GM23248 (cell line): ENCODE data around the gene SCO2. TPM values are rescaled to one million over a fixed set of nuclear protein-coding genes. Genes with fewer than 3 reads are reported as not detected.
A peak's percentile ranks its signal among the peaks of the same experiment; 100 is the strongest.

Source experiments
- DNase-seq: peaks from one replicate; pipeline ENCODE4 v3.0.0-alpha.2; 2015
- H2AFZ ChIP-seq: fragments of 200-600 bp; sonication (generic); 2 replicates; pipeline ENCODE4 v1.6.1; 2016; ENCODE audit warnings: antibody characterized with exemption
- H3F3A ChIP-seq: fragments of 200-600 bp; sonication (generic); 2 replicates; pipeline ENCODE4 v1.6.1; 2016; ENCODE audit warnings: mild to moderate bottlenecking, antibody characterized with exemption, mixed run types; ENCODE audit not compliant: insufficient read depth
- H3K27ac ChIP-seq: fragments of 200-600 bp; sonication (generic); 2 replicates; pipeline ENCODE4 v1.5.1; 2016; ENCODE audit warnings: mild to moderate bottlenecking
- H3K27me3 ChIP-seq: fragments of 200-600 bp; sonication (generic); replicated peaks from 2 replicates; pipeline ENCODE4 v1.6.1; 2016; ENCODE audit warnings: mild to moderate bottlenecking; ENCODE audit not compliant: insufficient read depth
- H3K36me3 ChIP-seq: fragments of 200-600 bp; sonication (generic); 2 replicates; pipeline ENCODE4 v1.6.1; 2016; ENCODE audit warnings: low read depth, mild to moderate bottlenecking
- H3K4me1 ChIP-seq: fragments of 200-600 bp; sonication (generic); 2 replicates; pipeline ENCODE4 v1.6.1; 2016; ENCODE audit warnings: mild to moderate bottlenecking; ENCODE audit not compliant: insufficient read depth
- H3K4me2 ChIP-seq: fragments of 200-600 bp; sonication (generic); one replicate; pipeline ENCODE4 v1.6.1; 2016; ENCODE audit warnings: mild to moderate bottlenecking; ENCODE audit not compliant: unreplicated experiment
- H3K4me3 ChIP-seq: fragments of 200-600 bp; sonication (generic); 2 replicates; pipeline ENCODE4 v1.5.1; 2016; ENCODE audit warnings: mild to moderate bottlenecking
- H3K79me2 ChIP-seq: fragments of 200-600 bp; sonication (generic); 2 replicates; pipeline ENCODE4 v1.6.1; 2016; ENCODE audit warnings: mild to moderate bottlenecking; ENCODE audit not compliant: insufficient read depth
- H3K9ac ChIP-seq: fragments of 200-600 bp; sonication (generic); 2 replicates; pipeline ENCODE4 v1.6.1; 2016; ENCODE audit warnings: mild to moderate bottlenecking
- H3K9me2 ChIP-seq: fragments of 200-600 bp; sonication (generic); 2 replicates; pipeline ENCODE4 v1.6.1; 2016; ENCODE audit warnings: mixed run types, mild to moderate bottlenecking, moderate library complexity; ENCODE audit not compliant: insufficient read depth
- H3K9me3 ChIP-seq: fragments of 200-600 bp; sonication (generic); one replicate; pipeline ENCODE4 v1.6.1; 2017; ENCODE audit warnings: low read depth
- H4K20me1 ChIP-seq: fragments of 200-600 bp; sonication (generic); 2 replicates; pipeline ENCODE4 v1.6.0; 2016; ENCODE audit not compliant: insufficient read depth
- EZH2 ChIP-seq: fragments of 200-600 bp; sonication (generic); IDR thresholded peaks from 2 replicates; pipeline ENCODE4 v1.6.1; 2018; ENCODE audit warnings: antibody characterized with exemption, mild to moderate bottlenecking; ENCODE audit not compliant: insufficient read depth, poor library complexity, severe bottlenecking
- EZH2phosphoT487 ChIP-seq: fragments of 200-600 bp; sonication (generic); IDR thresholded peaks from 2 replicates; pipeline ENCODE4 v1.6.1; 2018; ENCODE audit warnings: antibody characterized with exemption, moderate library complexity, mild to moderate bottlenecking, low read depth; ENCODE audit not compliant: insufficient read depth
- WGBS, 2 experiments: methylation state at CpG; one replicate each; pipeline ENCODE4 v1.1.6; 2015 to 2017; ENCODE audit warnings: low lambda C conversion rate in 2 of 2, low coverage in 1 of 2; ENCODE audit errors: missing lambda C conversion rate in 2 of 2; 5-methylcytosine and 5-hydroxymethylcytosine counted together
- in situ Hi-C: fragments of 300-500 bp; cut with MboI; formaldehyde crosslinking; loops from 2 replicates; pipeline ENCODE4 v1.15.0; 2020
- polyA plus RNA-seq: library from polyadenylated mRNA; unstranded; fragments of >200 nt; fragmentation: Nextera tagmentation; extraction: Ambion mirVana; gene quantifications from 2 replicates; pipeline ENCODE4 v1.2.1, GENCODE V29; 2016
- total RNA-seq: library from RNA; depleted of rRNA; stranded (reverse); fragments of >200 nt; shearing (Covaris generic); gene quantifications from 2 replicates; pipeline ENCODE4 v1.2.3, GENCODE V29; 2014; rRNA removed

The SCO2 gene, protein sequence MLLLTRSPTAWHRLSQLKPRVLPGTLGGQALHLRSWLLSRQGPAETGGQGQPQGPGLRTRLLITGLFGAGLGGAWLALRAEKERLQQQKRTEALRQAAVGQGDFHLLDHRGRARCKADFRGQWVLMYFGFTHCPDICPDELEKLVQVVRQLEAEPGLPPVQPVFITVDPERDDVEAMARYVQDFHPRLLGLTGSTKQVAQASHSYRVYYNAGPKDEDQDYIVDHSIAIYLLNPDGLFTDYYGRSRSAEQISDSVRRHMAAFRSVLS
- total RNA-seq (8.4 and 17.5 TPM in 2 replicates), polyA plus RNA-seq (11.0 and 15.0 TPM in 2 replicates)

DNA sequence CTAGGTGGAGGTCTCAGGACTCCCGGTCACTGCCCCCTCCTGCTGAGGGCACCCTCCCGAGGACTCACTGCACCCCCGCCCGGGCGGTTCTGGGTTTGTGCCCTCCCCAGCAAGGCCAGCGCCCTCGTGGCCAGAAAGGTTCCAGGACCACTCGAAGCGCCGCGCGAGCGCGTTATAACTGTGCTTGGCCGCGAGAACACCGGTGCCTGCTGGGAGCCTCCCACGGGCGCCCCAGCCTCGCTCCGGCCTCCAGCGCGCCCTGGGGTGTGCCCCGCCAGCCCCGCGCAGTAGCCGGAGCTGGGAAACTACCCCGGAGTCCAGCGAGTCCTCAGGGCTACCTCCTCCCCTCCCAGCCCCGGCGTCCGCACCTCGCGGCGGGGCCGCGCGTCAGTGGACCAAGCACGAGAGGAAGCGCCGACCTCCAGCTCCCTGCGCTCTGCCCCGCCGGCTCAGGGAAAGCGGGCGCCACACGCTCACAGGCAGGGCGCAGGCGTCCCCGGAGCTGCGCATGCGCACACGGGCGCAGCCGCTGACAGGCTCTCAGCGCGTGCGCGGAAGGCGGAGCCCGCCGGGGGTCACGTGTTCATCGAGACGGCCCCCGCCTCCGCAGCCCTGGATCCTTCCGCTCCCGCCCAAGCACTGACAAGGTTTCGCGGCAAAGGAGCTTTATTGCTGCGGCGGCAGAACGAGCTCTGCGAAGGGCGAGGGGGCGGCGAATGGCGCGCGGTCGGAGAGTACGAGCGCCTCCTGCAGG is at the start of gene SCO2:
Gene SCO2, minus strand, starts transcription at position 495 of the 754 bp plus-strand sequence. CDS start 1,187 bp downstream, outside the sequence.
- Histone ChIP-seq H4K20me1 (no peaks in the 10 kb centered on the region), H3F3A (peaks cover 16% of the 10 kb centered on the region; the same call in 1 of the 2 replicates), H3K79me2 (peaks cover 34% of the 10 kb centered on the region), H3K27me3 (no peaks in the 10 kb centered on the region), H3K27ac (peak within 1 kb of the TSS; percentile 84), H3K4me2 (peak within 1 kb of the TSS; percentile 91), H3K9me2 (no peaks in the 10 kb centered on the region), H3K9ac (peak within 1 kb of the TSS; percentile 85), H3K9me3 (no peaks in the 10 kb centered on the region), H2AFZ (peak within 1 kb of the TSS; percentile 47), H3K4me3 (peak within 1 kb of the TSS; percentile 77), H3K36me3 (0 out of 2 replicates have a peak, but pooled peaks cover 6% of the 10 kb centered on the region), H3K4me1 (no peaks in the 10 kb centered on the region)
- WGBS, 2 experiments = 1 to 2% methylated on average over 69 to 75 of the region's 84 CpGs
- peak; percentile 99 for DNase-seq
- in situ Hi-C loops = no loop called here
- TF ChIP-seq EZH2 = no peak
- TF ChIP-seq EZH2phosphoT487 = no peak

DNA sequence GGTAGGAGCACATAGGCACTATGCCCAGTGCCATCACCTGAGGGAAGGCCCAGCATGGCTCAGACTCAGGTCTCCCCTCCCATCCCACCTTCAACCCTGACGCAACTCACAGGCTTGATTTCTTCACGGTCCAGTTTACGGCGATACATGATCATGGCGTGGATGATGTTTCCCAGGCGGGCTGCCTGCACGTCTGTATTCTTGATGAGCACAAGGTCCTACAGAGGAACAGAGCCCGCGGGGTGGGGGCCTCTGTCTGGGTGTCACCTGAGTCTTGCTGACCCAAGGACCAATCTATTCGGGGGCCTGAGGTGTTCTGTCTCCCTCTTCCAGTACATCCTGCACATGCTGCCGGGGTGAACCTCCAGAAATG is 49.0 kb upstream of the SCO2 start:
- no peak overlapping the region for H3K4me2 ChIP-seq
- H4K20me1 ChIP-seq = no peaks in the 10 kb centered on the region
- H3K27ac ChIP-seq = no peak overlapping the region
- H3K9me3 ChIP-seq = no peaks in the 10 kb centered on the region
- H3K36me3 ChIP-seq = no peaks in the 10 kb centered on the region
- no peaks in the 10 kb centered on the region for H3K9me2 ChIP-seq
- no peak for TF ChIP-seq EZH2
- TF ChIP-seq EZH2phosphoT487 = no peak
- H3K27me3 ChIP-seq = no peaks in the 10 kb centered on the region
- H2AFZ ChIP-seq = no peak overlapping the region
- H3K79me2 ChIP-seq = no peaks in the 10 kb centered on the region
- in situ Hi-C loops = no loop called here
- no peaks in the 10 kb centered on the region for H3F3A ChIP-seq
- no peak for DNase-seq
- no peak overlapping the region for H3K9ac ChIP-seq
- H3K4me1 ChIP-seq = peaks cover 14% of the 10 kb centered on the region
- 91 to 93% methylated on average over 11 of the region's 11 CpGs for WGBS, 2 experiments
- H3K4me3 ChIP-seq = no peak overlapping the region

DNA sequence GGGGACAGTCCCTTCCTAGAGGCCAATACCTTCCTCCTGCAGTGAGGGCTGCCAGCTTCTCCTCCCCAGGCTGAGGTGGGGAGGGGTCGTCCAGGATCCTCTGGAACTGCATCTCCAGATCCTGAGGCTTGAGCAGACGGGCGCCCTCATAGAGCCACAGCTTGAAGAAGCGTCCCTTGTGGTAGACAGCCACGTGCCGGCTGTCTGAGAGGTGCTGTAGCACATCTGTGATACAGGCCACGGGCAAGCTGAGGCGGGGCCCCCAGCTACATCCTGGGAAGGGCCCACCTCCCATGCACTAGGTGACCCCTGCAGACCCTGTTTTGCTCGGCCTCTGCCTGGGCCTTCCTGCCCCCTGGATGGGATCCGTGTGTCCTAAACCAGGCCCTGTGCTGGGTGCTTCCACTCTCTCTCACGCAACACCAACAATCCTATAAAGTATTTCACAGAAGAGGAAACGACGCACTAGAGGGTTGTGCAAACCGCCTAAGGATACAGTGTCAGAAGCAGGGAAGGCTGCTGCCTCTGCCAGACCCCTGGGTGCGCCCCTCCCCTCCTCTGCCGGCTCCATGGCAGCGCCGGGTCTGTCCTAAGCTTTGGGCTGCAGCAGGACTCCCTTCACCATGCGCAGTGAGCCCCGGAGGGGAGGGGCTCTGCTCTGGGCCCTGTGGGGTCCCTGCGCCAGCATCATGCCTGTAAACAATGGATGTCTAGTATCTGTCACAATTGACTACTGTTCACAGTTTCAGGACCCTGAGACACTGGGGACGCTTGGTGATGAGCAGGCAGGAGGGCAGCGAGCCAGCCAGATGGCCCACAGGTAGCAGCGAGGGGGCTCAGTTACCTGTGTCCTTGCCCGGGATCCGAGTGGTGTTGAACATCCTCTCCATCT is 48.3 kb upstream of the SCO2 start:
- no peak for DNase-seq
- H3K27me3 ChIP-seq = no peaks in the 10 kb centered on the region
- TF ChIP-seq EZH2 = no peak
- TF ChIP-seq EZH2phosphoT487 = no peak
- no peaks in the 10 kb centered on the region for H3K9me2 ChIP-seq
- peaks cover 7% of the 10 kb centered on the region for H3K4me1 ChIP-seq
- H3K9me3 ChIP-seq = no peaks in the 10 kb centered on the region
- H3F3A ChIP-seq = no peaks in the 10 kb centered on the region
- H2AFZ ChIP-seq = no peak overlapping the region
- no peaks in the 10 kb centered on the region for H3K36me3 ChIP-seq
- no peak overlapping the region for H3K4me3 ChIP-seq
- H3K9ac ChIP-seq = no peak overlapping the region
- in situ Hi-C loops = no loop called here
- no peaks in the 10 kb centered on the region for H3K79me2 ChIP-seq
- 78 to 79% methylated on average over 22 to 26 of the region's 26 CpGs for WGBS, 2 experiments
- H3K4me2 ChIP-seq = no peak overlapping the region
- no peak overlapping the region for H3K27ac ChIP-seq
- H4K20me1 ChIP-seq = no peaks in the 10 kb centered on the region

DNA sequence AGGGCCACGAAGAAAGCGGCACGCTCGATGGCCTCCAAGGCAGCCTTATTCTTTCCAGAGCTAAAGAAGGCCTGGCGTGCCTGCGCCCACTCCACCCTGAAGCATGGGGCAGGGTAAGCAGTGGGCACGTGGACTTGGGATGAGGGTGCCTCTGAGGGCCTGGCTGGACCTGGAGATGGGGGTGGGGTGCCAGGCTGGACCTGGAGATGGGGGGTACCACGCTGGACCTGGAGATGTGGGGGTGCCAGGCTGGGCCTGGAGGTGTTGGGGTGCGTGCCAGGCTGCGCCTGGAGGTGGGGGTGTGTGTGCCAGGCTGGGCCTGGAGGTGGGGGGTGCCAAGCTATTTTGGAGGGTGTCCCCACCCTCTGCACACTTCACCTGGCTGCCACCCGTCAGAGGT is 47.6 kb upstream of the SCO2 start:
- no peak overlapping the region for H3K9ac ChIP-seq

More for the DNA sequence above, 47.6 kb upstream of the SCO2 start:
- H3K27ac ChIP-seq = no peak overlapping the region
- no peaks in the 10 kb centered on the region for H3F3A ChIP-seq
- no peaks in the 10 kb centered on the region; the same call in 1 of the 2 replicates for H3K4me1 ChIP-seq
- WGBS, 2 experiments = 84 to 85% methylated on average over 10 to 11 of the region's 11 CpGs
- H3K36me3 ChIP-seq = no peaks in the 10 kb centered on the region
- no peak for TF ChIP-seq EZH2
- no peak for TF ChIP-seq EZH2phosphoT487
- H3K9me3 ChIP-seq = no peaks in the 10 kb centered on the region
- no peaks in the 10 kb centered on the region for H3K9me2 ChIP-seq
- no peaks in the 10 kb centered on the region for H3K79me2 ChIP-seq
- H4K20me1 ChIP-seq = no peaks in the 10 kb centered on the region
- H3K27me3 ChIP-seq = no peaks in the 10 kb centered on the region
- H3K4me2 ChIP-seq = no peak overlapping the region
- no peak for DNase-seq
- H2AFZ ChIP-seq = no peak overlapping the region
- in situ Hi-C loops = no loop called here
- no peak overlapping the region for H3K4me3 ChIP-seq
